GM06990 (cell line): ENCODE results near the gene SPHKAP.

Experiments used
- DNase-seq: peaks from one replicate; pipeline ENCODE4 v3.0.0-alpha.2; 2011; ENCODE audit not compliant: insufficient read length; ENCODE audit errors: extremely low read depth
- H3K27me3 ChIP-seq: replicated peaks from 2 replicates; pipeline ENCODE4 v1.6.0; 2011; ENCODE audit warnings: low read length; ENCODE audit not compliant: control insufficient read depth, insufficient read depth
- H3K36me3 ChIP-seq: 2 replicates; pipeline ENCODE4 v1.5.1; 2011; ENCODE audit warnings: low read length; ENCODE audit not compliant: control insufficient read depth, insufficient read depth
- H3K4me3 ChIP-seq: replicated peaks from 2 replicates; pipeline ENCODE4 v1.5.1; 2011; ENCODE audit warnings: low read depth, mild to moderate bottlenecking, control low read depth, low read length
- TF ChIP-seq, protein P1 (sequence below): IDR thresholded peaks from 2 replicates; pipeline ENCODE4 v1.5.1; 2011; ENCODE audit warnings: low read length, control low read depth, mild to moderate bottlenecking, inconsistent platforms; ENCODE audit not compliant: insufficient read depth, poor library complexity, severe bottlenecking

Gene SPHKAP

DNA sequence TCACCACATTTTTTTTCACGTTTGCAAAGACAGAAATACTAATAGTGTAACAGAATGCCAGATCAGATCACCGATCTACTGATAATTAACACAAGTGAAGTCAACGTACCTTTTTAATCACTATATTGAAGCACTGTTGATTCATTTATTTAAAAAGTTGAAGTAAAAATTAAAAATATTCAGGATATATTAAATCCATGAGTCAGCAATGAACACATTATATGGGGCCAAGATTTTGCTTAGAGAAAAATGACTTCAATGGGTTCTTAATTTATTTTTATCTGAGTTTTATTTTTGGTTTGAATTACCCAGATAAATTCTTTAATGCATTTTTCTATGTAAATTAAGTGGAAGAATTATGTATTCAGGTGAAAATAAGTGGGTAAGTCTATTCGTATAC, 14.2 kb downstream of the SPHKAP start:
- no peaks in the 10 kb centered on the region for H3K36me3 ChIP-seq

DNA sequence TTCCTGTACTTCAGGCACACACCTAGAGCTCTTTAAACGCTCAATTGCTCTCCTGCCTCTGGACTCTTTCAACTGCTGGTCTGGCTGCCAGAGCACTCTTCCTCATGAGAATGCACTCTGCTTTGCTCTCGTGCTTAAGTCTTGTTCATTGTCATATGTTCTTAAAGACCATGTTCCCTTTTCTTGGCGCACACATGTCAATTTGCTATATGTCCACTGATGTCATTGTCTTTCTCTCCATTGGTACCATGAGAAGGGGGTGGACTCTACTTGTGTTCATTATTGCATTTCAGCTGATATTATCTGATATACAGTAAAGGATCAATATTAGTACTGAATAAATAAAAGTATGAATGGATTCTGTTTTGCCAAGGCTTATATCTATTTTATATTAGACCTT, 16.8 kb downstream of the SPHKAP start:
- no peaks in the 10 kb centered on the region for H3K36me3 ChIP-seq
- TF ChIP-seq, protein P1, sequence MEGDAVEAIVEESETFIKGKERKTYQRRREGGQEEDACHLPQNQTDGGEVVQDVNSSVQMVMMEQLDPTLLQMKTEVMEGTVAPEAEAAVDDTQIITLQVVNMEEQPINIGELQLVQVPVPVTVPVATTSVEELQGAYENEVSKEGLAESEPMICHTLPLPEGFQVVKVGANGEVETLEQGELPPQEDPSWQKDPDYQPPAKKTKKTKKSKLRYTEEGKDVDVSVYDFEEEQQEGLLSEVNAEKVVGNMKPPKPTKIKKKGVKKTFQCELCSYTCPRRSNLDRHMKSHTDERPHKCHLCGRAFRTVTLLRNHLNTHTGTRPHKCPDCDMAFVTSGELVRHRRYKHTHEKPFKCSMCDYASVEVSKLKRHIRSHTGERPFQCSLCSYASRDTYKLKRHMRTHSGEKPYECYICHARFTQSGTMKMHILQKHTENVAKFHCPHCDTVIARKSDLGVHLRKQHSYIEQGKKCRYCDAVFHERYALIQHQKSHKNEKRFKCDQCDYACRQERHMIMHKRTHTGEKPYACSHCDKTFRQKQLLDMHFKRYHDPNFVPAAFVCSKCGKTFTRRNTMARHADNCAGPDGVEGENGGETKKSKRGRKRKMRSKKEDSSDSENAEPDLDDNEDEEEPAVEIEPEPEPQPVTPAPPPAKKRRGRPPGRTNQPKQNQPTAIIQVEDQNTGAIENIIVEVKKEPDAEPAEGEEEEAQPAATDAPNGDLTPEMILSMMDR: no peak
- no peak for DNase-seq
- H3K4me3 ChIP-seq: no peak overlapping the region
- H3K27me3 ChIP-seq: no peaks in the 10 kb centered on the region

More for the DNA sequence above, 14.2 kb downstream of the SPHKAP start:
- no peak overlapping the region for H3K4me3 ChIP-seq
- no peak for DNase-seq
- TF ChIP-seq, protein P1: no peak
- no peaks in the 10 kb centered on the region for H3K27me3 ChIP-seq

DNA sequence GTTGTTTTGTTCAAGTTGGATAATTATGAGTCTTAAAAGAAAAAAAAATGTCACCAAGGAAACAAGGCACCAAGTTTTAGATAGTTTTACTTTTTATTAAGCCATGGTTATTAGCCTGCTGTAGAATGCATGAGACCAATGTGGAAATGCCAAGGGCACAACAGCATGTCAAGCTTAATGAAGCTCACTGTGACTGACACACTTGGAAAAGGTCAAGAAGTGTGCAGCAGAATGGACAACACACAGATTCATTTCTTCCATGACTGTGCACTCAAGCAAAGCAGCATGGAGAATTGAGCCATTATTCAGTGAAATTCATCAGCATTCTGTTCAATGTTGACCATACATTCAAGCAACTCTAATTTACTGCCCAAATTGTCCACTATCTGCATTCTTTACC, 23.6 kb downstream of the SPHKAP start:
- Histone ChIP-seq H3K36me3 (no peaks in the 10 kb centered on the region), H3K4me3 (no peak overlapping the region), H3K27me3 (no peaks in the 10 kb centered on the region)
- TF ChIP-seq, protein P1: no peak
- no peak for DNase-seq

DNA sequence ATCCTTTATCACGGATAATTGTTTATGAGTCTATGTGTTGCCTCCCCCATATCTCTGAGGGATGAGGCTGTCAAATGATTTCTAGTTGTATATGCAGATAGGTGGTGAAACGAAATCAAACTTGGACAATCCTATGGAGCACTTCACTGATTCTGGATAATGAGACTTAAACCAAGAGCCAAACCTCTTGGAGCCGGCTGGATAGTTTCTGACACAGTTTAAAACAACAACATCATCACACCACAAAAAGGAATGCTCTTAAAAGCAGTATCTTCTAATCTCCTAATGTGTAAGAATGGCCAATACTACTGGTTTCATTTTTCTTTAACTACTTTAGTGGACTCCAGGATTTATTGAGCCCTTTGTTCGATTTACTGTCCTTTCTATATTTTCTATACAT, 36.5 kb downstream of the SPHKAP start:
- Histone ChIP-seq H3K4me3 (no peak overlapping the region), H3K27me3 (no peaks in the 10 kb centered on the region), H3K36me3 (no peaks in the 10 kb centered on the region)
- no peak for DNase-seq
- TF ChIP-seq, protein P1: no peak

DNA sequence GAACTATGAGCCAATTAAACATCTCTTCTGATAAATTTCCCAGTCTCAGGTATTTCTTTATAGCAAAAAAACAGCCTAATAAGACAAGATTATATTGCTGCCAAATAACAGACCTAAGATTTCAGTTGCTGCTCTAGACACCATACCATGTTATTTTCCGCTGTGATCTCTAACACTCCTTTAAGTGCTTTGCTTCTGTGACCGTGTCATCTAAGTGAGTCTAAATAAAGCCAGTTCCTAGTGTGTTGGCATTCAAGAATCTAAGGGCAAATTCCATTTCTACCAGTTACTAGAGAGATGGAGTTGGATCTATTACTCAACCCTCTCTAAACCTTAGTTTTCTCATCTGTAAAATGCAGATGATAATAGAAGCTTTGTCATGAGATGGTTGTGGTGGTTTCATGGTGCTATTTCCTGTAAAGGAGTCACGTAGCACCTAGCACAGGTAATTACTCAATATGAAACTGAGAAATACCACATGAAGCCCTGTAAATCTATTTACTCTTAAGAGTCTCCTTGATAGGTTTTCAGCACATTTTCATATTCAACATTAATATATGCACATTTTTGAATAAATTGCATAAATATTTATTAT, 40.5 kb downstream of the SPHKAP start:
- Histone ChIP-seq H3K27me3 (no peaks in the 10 kb centered on the region), H3K36me3 (no peaks in the 10 kb centered on the region), H3K4me3 (no peak overlapping the region)
- peak; percentile 49 for DNase-seq
- TF ChIP-seq, protein P1: no peak

DNA sequence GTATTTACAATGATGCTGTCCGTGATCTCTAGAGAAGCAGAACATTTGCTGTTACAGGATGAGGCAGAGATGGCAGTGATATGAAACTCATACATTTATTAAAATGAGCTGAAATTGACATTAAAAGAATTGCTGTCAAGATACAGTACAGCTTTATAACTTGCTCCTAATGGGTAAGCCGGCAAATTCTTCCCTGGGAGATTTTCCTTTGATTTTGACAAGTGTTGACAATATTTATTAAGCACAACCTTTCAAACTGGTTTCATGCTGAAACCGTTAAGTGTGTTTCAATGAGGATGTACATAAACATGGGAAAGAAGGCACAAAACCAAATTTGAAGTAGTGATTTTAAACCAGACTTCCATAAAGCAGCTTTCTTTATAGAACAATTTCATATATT, 45.5 kb downstream of the SPHKAP start:
- no peak for DNase-seq
- H3K36me3 ChIP-seq: no peaks in the 10 kb centered on the region
- TF ChIP-seq, protein P1: no peak
- H3K4me3 ChIP-seq: no peak overlapping the region
- no peaks in the 10 kb centered on the region for H3K27me3 ChIP-seq
